ENCODE measurements around the gene GALNTL6.

- TF ChIP-seq YY1 (IDR thresholded peaks at IDR 0.05; ENCODE audit: insufficient read depth, insufficient read length) (no peak), ZNF274 (IDR thresholded peaks at IDR 0.05; ENCODE audit: low read depth, low read length) (no peak)
Observed at GRCh38 chr4:172989984-172990820, 1177.0 kb downstream of the GALNTL6 start.
